LHCN-M2 (cell line): Measurements from ENCODE around the gene C19orf33. TPM values are rescaled to one million over a fixed set of nuclear protein-coding genes. Genes with fewer than 3 reads are reported as not detected.
A peak's percentile ranks its signal among the peaks of the same experiment; 100 is the strongest.

Experiments
- DNase-seq: peaks from one replicate; pipeline ENCODE4 v3.0.0-alpha.2; 2012; ENCODE audit warnings: low read depth
- total RNA-seq: library from RNA; depleted of rRNA; stranded (reverse); fragments of >200 nt; gene quantifications from 2 replicates; pipeline ENCODE4 v1.2.3, GENCODE V29; 2014

Gene C19orf33
- total RNA-seq, 1 experiment from 2014 or later, result not detected

DNA sequence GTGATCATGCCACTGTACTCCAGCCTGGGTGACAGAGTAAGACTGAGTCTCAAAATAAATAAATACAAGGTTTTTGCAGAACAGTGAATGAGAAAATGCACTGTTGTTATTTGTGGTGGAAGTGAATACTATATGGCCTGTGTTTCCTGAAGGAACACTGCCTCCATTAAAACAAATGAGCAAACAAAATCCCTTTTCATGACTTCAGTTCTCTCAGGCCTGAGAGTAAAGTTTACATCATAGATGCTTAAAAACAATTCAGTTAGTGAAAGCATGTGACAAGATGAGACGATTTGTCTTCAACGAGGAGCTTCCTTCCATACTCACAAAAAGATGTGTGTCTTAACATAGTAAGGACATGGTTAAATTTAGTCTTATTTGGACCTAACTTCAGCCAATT is 25.3 kb upstream of the C19orf33 start:
- no peak for DNase-seq

DNA sequence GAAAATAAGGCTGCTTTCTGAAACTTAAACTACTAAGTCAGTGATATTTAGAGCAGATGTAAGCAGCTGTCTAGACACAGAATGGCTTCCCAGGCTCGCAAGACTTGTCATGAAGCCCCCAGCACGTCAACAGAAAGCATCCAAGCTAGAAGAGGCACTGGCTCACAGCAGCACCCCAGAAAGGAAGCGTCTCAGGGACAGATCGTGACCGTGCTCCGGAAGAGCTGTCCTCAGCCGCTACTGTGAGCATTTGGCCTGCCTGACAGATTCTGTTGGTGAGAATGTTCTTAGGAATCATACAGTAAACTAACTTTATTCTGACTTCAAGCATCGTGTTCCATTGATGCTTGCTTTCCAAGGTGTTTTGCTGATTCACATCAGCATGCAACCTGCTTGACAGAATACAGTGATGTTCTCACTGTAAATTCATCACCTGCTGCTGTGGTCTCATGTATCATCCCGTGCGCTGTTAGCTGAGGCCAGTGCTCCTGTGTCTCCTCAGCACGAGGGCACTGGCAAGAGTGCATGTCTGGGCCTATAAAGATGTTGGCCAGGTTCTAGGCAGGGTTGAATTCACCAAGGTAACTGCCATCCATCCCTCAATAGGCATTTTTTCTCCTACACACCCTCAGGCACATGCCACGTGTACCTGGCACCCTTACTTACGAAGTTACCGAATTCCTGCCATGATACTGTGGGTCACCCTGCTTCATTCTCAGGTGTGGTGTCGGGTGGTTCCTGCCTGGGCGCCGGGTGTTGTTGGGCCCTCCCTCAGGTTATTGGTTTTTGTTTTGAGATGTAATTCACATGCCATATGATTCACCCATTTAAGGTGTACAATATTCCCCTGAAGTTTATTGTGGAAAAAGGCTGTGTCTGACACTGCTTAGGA is 23.8 kb upstream of the C19orf33 start:
- DNase-seq, result no peak

GRCh38 chr19:38281811-38282566 is 22.1 kb upstream of the C19orf33 start:
- no peak for DNase-seq

DNA sequence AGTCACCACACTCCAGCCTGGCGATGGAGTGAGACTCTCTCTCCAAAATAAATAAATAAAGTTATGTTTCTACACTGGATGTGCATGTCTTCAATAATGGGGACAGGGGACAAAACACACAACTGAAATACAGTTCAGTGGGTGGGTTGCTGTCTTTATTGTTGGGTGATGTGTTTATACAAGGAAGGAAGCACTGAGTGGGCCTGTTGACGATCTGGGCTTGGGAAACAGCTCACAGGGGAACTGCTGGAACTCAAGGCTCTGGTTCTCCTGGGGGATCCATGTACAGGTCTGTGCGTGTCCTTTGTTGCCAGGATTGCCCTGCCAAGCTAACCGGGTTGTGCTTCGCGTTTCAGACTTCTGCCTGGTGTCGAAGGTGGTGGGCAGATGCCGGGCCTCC is 20.8 kb upstream of the C19orf33 start:
- DNase-seq, result no peak

GRCh38 chr19:38284422-38284821 is 19.6 kb upstream of the C19orf33 start:
- no peak for DNase-seq

DNA sequence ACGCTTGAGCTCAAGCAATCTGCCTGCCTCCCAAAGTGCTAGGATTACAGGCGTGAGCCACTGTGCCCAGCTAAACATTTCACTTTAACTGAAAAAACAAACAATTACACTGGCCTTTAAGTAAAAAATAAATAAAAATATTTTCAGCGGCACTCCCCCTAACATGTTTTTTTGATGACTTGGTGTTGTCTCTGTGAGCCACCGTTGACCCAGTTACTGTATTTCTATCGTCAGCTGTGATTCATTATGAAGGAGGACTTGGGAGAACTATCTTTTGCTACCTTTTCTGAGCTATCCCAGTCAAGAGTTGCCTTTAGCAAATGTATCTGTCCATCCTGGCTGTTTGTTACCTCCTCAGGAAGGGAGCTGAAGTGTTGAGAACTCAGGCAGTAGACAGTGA is 18.5 kb upstream of the C19orf33 start:
- peak; percentile 69 for DNase-seq

DNA sequence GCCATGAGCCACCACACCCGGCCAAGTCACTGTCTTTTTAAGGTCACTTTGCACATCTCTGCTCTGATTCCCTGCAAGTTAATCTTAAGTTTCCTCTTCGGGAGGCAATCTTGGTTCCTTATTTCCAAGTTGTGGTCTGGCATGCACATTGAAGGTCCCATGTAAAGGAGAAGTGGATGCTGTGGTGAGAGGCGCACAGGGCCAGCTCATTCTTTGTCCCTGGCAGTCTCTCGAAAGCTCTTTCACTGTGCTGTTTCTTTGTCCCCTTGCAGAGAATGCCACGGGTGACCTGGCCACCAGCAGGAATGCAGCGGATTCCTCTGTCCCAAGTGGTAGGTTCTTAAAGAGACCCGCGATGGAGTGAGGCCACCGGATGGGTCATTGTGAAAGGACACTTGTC is 16.4 kb upstream of the C19orf33 start:
- DNase-seq, result no peak

DNA sequence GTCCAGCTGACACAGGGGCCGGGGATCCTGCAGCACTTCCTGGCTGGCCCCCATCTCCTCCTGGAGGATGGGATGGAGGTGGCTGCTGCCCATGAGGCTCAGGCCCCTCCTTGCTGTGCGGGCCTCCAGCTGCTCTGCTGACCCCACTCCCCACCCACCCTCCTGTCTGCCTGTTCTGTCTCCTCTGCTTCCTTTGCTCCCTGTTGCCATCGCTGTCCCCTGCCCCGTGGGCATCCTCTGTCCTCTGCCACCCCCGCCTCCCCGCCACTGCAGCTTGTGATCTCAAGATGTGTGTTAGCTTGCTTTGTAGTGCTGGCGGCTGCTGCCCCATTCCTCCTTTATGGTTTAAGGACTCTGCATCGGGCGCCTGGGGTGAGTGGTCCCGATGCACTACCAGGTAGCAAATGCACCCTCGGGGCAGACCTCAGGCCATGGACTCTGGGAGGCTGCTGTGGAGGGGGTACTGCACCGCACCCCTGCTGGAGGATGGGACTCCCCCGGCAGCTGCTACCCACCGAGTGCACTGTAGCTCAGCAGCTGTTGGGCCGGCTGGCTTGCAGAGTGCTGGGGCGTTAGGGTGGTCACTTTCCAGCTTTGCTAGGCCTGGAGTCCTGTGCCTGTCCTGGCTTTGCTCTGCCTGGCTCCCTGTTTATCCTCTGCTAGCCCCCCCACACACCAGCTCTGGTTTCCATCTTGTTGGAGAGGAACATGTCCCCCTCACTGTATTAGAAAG is 15.8 kb upstream of the C19orf33 start:
- DNase-seq, result no peak

- DNase-seq, result no peak
These were observed 14.1 kb upstream of the C19orf33 start for GRCh38 chr19:38289955-38290354.

- DNase-seq, result peak; percentile 95
These were observed 13.4 kb upstream of the C19orf33 start for GRCh38 chr19:38290631-38291147.

GRCh38 chr19:38291855-38292254 is 12.2 kb upstream of the C19orf33 start:
- no peak for DNase-seq

DNA sequence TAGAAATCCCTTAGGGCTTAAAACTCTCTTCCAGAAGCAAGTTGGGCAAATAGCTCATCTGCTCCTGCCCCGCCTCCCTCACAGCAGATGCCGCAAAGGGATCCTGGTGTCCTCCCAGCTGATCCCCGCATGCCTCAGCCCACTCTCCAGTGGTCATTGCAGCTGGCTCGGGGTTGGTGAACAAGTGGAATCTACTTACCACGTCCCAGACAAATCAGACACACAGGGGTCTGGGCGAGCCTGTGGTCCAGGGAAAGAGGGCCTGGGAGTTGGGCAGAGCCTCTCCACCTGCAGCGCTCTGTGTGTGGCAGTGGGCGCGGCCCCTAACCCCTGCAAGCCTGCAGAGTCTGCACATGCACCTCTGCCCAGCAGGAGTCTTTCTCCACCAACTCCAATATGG is 10.8 kb upstream of the C19orf33 start:
- peak; percentile 66 for DNase-seq

GRCh38 chr19:38294090-38294489 is 10.0 kb upstream of the C19orf33 start:
- no peak for DNase-seq

- peak; percentile 59 for DNase-seq
These were observed 5.0 kb upstream of the C19orf33 start for GRCh38 chr19:38298821-38299680.

DNA sequence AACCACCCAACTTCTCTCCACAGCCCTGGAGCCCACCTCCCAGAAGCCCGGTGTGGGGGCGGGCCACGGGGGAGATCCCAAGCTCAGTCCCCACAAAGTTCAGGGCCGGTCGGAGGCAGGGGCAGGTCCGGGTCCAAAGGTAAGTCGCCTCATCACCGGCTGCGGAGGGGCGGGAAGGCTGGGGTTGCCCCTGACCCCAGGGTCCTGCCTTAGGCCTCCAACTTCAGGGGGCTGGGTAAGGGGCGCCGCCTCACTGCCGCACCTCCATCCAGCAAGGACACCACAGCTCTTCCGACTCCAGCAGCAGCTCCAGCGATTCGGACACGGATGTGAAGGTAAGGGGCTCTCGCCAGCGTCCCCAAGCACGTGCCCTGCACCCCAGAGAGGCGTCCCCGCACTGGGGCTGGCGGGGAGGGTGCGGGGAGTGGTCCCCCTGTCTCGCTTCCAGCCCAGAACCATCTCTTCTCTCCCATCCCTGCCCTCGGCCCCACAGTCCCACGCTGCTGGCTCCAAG is 358 bp downstream of the C19orf33 start:
- DNase-seq, result no peak

DNA sequence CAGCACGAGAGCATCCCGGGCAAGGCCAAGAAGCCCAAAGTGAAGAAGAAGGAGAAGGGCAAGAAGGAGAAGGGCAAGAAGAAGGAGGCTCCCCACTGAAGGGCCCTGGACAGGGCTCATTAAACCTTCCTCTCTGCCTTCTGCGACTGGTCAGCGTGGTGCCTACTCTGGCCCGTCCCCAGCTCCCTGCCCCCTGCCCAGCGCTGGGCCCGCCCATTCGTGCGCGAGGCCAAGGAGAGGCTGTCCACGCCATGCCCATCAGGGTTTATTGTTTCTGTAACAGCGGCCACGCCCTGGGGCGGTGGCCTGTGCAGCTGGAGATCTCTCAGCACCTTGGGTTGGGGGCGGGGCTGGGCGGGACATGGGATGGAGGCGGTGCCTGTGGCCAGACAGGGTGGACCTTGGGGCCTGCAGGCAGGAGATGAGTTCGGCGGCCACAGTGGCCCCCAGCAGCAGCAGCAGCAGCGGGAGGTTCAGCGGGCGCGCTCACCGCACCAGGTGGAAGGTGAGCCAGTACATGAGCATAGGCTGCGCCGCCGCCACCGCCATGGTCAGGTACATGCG is 897 bp downstream of the C19orf33 start:
- no peak for DNase-seq

- DNase-seq, result no peak
These were observed 2.2 kb downstream of the C19orf33 start for GRCh38 chr19:38306236-38306635.

DNA sequence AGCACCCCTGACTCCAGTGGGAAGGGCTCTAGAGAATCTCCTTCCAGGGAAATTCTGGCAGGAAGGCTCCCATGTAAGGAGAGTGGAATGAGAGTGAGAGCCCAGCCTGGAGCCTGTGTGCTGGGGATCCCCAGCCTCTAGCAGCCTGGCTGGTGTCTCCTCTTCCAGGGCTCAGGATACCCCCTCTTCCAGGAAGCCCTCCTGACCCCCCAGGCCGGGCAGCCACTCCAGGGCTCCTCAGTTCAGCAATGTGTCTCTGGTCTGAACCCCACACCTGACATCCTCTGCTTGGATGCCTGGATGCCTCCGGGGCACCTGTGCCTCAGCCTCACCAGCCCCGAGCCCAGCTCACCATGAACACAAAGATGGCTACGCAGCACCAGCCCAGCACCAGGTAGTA is 3.0 kb downstream of the C19orf33 start:
- DNase-seq, result no peak

- DNase-seq, result no peak
These were observed 3.5 kb downstream of the C19orf33 start for GRCh38 chr19:38307597-38307996.

DNA sequence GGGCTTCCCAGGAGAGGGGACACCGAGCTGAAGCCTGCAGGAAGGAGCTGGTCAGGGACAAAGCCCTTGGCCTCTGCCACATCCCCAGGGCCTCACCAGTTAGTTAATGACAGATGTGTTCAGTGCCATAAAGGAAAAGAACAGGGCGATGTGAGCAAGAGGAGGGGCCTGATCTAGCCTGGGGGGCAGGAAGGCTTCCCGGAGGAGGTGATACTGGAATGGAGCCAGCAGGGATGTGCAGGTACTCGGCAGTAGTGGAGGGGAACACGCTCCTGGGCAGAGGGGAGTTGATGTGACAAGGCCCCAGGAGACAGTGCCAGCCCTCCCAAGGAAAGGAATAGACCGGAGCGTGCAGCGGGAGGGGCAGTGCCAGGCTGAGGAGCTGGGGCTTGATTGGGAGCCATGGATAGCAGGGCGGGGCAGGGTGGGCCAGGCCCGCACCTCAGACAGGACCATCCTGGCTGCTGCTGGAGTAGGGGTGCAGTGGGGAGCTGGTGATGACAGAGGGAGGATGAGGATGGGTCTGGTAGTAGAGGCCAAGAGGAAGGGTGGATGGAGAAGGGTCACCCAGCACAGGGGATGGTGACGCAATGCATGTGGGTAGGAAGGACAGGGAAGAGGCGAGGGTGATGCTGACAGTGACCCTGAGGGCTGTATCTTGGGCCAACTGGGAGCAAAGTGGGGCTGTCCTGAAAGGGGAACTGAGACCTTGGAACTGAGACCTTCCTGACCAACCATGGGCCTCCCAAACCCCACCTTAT is 4.1 kb downstream of the C19orf33 start:
- DNase-seq, result no peak
